HepG2 (cell line): ENCODE data around the gene TLL2. TPM values are rescaled to one million over a fixed set of nuclear protein-coding genes. Genes with fewer than 3 reads are reported as not detected.

Source experiments
- BRD4 ChIP-seq: sonication (generic); formaldehyde crosslinking; IDR thresholded peaks from 2 replicates; pipeline ENCODE4 v1.4.0; 2020; ENCODE audit warnings: missing genetic modification reagents
- FOXP1 ChIP-seq, 2 experiments: fragments of 450-650 bp in 1 of 2; IDR thresholded peaks; 2 replicates each; pipeline ENCODE4 v1.6.1; 2017 to 2018; ENCODE audit warnings: antibody characterized with exemption in 1 of 2
- GATA4 ChIP-seq: sonication (generic); IDR thresholded peaks from 2 replicates; pipeline ENCODE4 v1.6.1; 2016; ENCODE audit warnings: antibody characterized with exemption, low read depth, borderline replicate concordance
- GMEB2 ChIP-seq: IDR thresholded peaks from 2 replicates; pipeline ENCODE4 v1.6.1; 2016; ENCODE audit warnings: missing biosample characterization, missing genetic modification reagents, low read depth
- PRPF4 ChIP-seq: fragments of 200-400 bp; formaldehyde crosslinking; IDR thresholded peaks from 2 replicates; pipeline ENCODE4 v1.6.1; 2016; ENCODE audit warnings: low read length, low read depth; ENCODE audit not compliant: poor library complexity, severe bottlenecking
- RAD51 ChIP-seq: fragments of 450-650 bp; IDR thresholded peaks from 2 replicates; pipeline ENCODE4 v1.6.1; 2016; ENCODE audit warnings: borderline replicate concordance
- RXRA ChIP-seq: sonication (generic); formaldehyde crosslinking; IDR thresholded peaks from 2 replicates; pipeline ENCODE4 v1.5.1; 2020; ENCODE audit warnings: missing genetic modification reagents
- SRY ChIP-seq: sonication (generic); formaldehyde crosslinking; IDR thresholded peaks from 2 replicates; pipeline ENCODE4 v1.8.0; 2022; ENCODE audit warnings: mild to moderate bottlenecking, missing genetic modification reagents
- ZBTB1 ChIP-seq: sonication (generic); formaldehyde crosslinking; IDR thresholded peaks from 2 replicates; pipeline ENCODE4 v1.4.0; 2020; ENCODE audit warnings: missing genetic modification reagents, borderline replicate concordance
- ZBTB21 ChIP-seq: sonication (generic); formaldehyde crosslinking; IDR thresholded peaks from 2 replicates; pipeline ENCODE4 v1.4.0; 2020; ENCODE audit warnings: missing genetic modification reagents
- ZBTB46 ChIP-seq: sonication (generic); formaldehyde crosslinking; IDR thresholded peaks from 2 replicates; pipeline ENCODE4 v1.4.0; 2020; ENCODE audit warnings: mild to moderate bottlenecking, missing genetic modification reagents, borderline replicate concordance
- ZNF101 ChIP-seq: sonication (generic); formaldehyde crosslinking; IDR thresholded peaks from 2 replicates; pipeline ENCODE4 v1.4.0; 2020; ENCODE audit warnings: mild to moderate bottlenecking, low read depth, missing genetic modification reagents, borderline replicate concordance
- ZNF263 ChIP-seq: sonication (generic); formaldehyde crosslinking; IDR thresholded peaks from 2 replicates; pipeline ENCODE4 v1.4.0; 2020; ENCODE audit warnings: missing genetic modification reagents
- ZNF34 ChIP-seq: sonication (generic); formaldehyde crosslinking; IDR thresholded peaks from 2 replicates; pipeline ENCODE4 v1.4.0; 2020; ENCODE audit warnings: mild to moderate bottlenecking, missing genetic modification reagents, borderline replicate concordance
- ZNF382 ChIP-seq: sonication (generic); formaldehyde crosslinking; IDR thresholded peaks from 2 replicates; pipeline ENCODE4 v1.5.0; 2020; ENCODE audit warnings: missing genetic modification reagents, mild to moderate bottlenecking, borderline replicate concordance
- ZNF569 ChIP-seq: sonication (generic); formaldehyde crosslinking; IDR thresholded peaks from 2 replicates; pipeline ENCODE4 v1.5.0; 2020; ENCODE audit warnings: mild to moderate bottlenecking, missing genetic modification reagents, moderate library complexity, borderline replicate concordance
- ZNF589 ChIP-seq: sonication (generic); formaldehyde crosslinking; conservative IDR thresholded peaks from 2 replicates; pipeline ENCODE4 v1.8.0; 2022; ENCODE audit warnings: mild to moderate bottlenecking, moderate library complexity, missing genetic modification reagents
- ZNF616 ChIP-seq: sonication (generic); formaldehyde crosslinking; IDR thresholded peaks from 2 replicates; pipeline ENCODE4 v1.5.0; 2020; ENCODE audit warnings: low read depth, mild to moderate bottlenecking, missing genetic modification reagents
- ZNF7 ChIP-seq: IDR thresholded peaks from 2 replicates; pipeline ENCODE4 v1.6.1; 2016; ENCODE audit warnings: missing biosample characterization, missing genetic modification reagents
- ZNF749 ChIP-seq: sonication (generic); formaldehyde crosslinking; IDR thresholded peaks from 2 replicates; pipeline ENCODE4 v1.8.0; 2022; ENCODE audit warnings: mild to moderate bottlenecking, missing genetic modification reagents, moderate library complexity, borderline replicate concordance
- polyA plus RNA-seq, 8 experiments: library from polyadenylated mRNA; depleted of rRNA in 3 of 8; stranded (reverse) in 7 of 8; unstranded in 1 of 8; fragments of >200 nt; fragmentation: Illumina TruSeq in 4 of 8; extraction: Trizol in 4 of 8; gene quantifications; 2 replicates each; pipeline versions ENCODE4 v1.2.1 to v1.2.3, GENCODE V29; 2011 to 2016; ENCODE audit warnings: low read depth in 4 of 8, missing spikeins in 1 of 8, mixed read lengths in 1 of 8; ENCODE audit not compliant: insufficient read depth in 1 of 8
- total RNA-seq, 5 experiments: library from RNA; depleted of rRNA; stranded (reverse); fragments of >200 nt; fragmentation: Illumina TruSeq; extraction: Trizol; gene quantifications; 2 replicates each; pipeline ENCODE4 v1.2.3, GENCODE V29; 2016; ENCODE audit warnings: low read depth in 1 of 5
- TF ChIP-seq, protein P1 (sequence below): sonication (generic); formaldehyde crosslinking; IDR thresholded peaks from 2 replicates; pipeline ENCODE4 v1.9.0; 2021; ENCODE audit warnings: missing genetic modification reagents, mild to moderate bottlenecking, borderline replicate concordance
- TF ChIP-seq, protein P2 (sequence below): sonication (generic); formaldehyde crosslinking; IDR thresholded peaks from 2 replicates; pipeline ENCODE4 v1.8.0; 2022; ENCODE audit warnings: missing genetic modification reagents, mild to moderate bottlenecking, moderate library complexity, borderline replicate concordance

Gene TLL2
- total and polyA plus RNA-seq, 2 of the 13 experiments (the other 11 are each of a cell fraction or from before 2014, with no cell fraction given) = 0.09 TPM; not detected in 1

DNA sequence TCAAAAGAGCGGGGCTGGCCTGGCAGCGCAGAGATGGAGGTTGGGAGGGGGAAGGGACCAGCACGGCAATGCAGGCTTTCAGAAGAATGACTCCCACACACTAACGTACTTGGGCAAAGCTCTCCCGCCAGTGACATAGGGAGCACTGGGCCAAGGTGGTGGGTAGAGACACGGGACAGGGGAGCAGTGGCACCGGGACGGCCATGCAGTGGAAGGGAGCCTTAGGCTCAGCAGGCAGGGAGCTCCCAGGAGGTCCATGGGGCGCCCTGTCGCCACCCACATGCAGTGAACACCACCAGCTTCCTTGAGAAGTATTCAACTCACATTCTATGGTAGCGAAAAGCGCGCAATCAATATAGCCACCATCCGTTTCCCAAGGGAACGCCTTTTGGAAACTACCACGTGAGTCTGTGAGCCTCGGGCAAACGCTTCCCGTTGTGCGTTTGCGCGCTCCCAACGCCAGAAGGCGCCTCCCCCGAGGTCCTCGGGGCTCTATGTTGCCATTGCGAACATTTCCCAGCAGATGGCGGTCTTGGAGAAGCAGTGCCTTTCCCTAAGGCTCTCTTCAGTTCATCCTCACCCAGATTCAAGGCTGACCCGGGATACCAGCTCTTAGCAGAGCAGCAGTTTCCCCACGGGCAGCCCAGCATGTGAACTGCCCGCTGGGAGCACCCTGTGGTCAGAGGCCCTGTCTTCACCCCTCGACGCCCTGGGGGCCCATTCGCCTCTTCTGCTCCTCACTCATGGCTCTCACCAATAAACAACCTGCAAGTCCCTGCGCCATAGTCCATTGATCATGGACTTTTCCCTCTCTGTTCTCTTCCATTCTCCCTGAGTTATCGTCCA, 138.5 kb downstream of the TLL2 start (continued):
- TF ChIP-seq, protein P1, sequence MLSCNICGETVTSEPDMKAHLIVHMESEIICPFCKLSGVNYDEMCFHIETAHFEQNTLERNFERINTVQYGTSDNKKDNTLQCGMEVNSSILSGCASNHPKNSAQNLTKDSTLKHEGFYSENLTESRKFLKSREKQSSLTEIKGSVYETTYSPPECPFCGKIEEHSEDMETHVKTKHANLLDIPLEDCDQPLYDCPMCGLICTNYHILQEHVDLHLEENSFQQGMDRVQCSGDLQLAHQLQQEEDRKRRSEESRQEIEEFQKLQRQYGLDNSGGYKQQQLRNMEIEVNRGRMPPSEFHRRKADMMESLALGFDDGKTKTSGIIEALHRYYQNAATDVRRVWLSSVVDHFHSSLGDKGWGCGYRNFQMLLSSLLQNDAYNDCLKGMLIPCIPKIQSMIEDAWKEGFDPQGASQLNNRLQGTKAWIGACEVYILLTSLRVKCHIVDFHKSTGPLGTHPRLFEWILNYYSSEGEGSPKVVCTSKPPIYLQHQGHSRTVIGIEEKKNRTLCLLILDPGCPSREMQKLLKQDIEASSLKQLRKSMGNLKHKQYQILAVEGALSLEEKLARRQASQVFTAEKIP = no peak
- TF ChIP-seq ZNF589 (CRISPR knock-in tag) (no peak), ZBTB46 (CRISPR knock-in tag) (no peak), ZNF569 (CRISPR knock-in tag) (no peak), PRPF4 (no peak), GMEB2 (CRISPR knock-in tag) (no peak), RAD51 (no peak), RXRA (CRISPR knock-in tag) (peak; percentile 52; the same call in 1 of the 2 replicates), SRY (CRISPR knock-in tag) (no peak), ZNF749 (CRISPR knock-in tag) (no peak), FOXP1 (IDR thresholded peaks at IDR 0.05) (no peak), FOXP1 (CRISPR knock-in tag; IDR thresholded peaks at IDR 0.05) (no peak), ZNF7 (CRISPR knock-in tag) (no peak), ZNF382 (CRISPR knock-in tag) (no peak), ZBTB21 (CRISPR knock-in tag) (no peak), ZBTB1 (no peak), GATA4 (no peak), ZNF34 (no peak), ZNF101 (CRISPR knock-in tag) (no peak), ZNF263 (CRISPR knock-in tag) (no peak), BRD4 (no peak), ZNF616 (CRISPR knock-in tag) (0 out of 2 replicates have a peak, but pooled peaks have one; percentile 15)
- TF ChIP-seq, protein P2, sequence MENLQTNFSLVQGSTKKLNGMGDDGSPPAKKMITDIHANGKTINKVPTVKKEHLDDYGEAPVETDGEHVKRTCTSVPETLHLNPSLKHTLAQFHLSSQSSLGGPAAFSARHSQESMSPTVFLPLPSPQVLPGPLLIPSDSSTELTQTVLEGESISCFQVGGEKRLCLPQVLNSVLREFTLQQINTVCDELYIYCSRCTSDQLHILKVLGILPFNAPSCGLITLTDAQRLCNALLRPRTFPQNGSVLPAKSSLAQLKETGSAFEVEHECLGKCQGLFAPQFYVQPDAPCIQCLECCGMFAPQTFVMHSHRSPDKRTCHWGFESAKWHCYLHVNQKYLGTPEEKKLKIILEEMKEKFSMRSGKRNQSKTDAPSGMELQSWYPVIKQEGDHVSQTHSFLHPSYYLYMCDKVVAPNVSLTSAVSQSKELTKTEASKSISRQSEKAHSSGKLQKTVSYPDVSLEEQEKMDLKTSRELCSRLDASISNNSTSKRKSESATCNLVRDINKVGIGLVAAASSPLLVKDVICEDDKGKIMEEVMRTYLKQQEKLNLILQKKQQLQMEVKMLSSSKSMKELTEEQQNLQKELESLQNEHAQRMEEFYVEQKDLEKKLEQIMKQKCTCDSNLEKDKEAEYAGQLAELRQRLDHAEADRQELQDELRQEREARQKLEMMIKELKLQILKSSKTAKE (CRISPR knock-in tag) = no peak
